DND-41 (cell line): ENCODE results near the gene PAGR1.

Experiments used
- ATAC-seq: fragments of 200-7000 bp; cut with Tn5 transposase; 3 replicates; pipeline ENCODE4 v1.9.1; 2021; ENCODE audit warnings: low read depth; ENCODE audit not compliant: insufficient read depth
- DNase-seq: peaks from one replicate; pipeline ENCODE4 v3.0.0-alpha.2; 2020
- H2AFZ ChIP-seq: 2 replicates; pipeline ENCODE4 v1.6.0; 2012; ENCODE audit warnings: low read depth, low read length
- H3K27ac ChIP-seq: 2 replicates; pipeline ENCODE4 v1.5.1; 2012; ENCODE audit warnings: low read length, inconsistent platforms
- H3K27me3 ChIP-seq: fragments of 200-600 bp; sonication (generic); 2 replicates; pipeline ENCODE4 v1.6.0; 2012; ENCODE audit warnings: low read length, mild to moderate bottlenecking, inconsistent platforms; ENCODE audit not compliant: insufficient read depth, poor library complexity
- H3K36me3 ChIP-seq: 2 replicates; pipeline ENCODE4 v1.5.1; 2012; ENCODE audit warnings: low read length, inconsistent platforms; ENCODE audit not compliant: insufficient read depth
- H3K4me1 ChIP-seq: 2 replicates; pipeline ENCODE4 v1.5.1; 2012; ENCODE audit warnings: mild to moderate bottlenecking, low read length; ENCODE audit not compliant: insufficient read depth
- H3K4me2 ChIP-seq: 2 replicates; pipeline ENCODE4 v1.6.0; 2012; ENCODE audit warnings: mild to moderate bottlenecking, moderate library complexity, low read length, inconsistent platforms; ENCODE audit not compliant: insufficient read depth
- H3K4me3 ChIP-seq, 2 experiments: fragments of 200-600 bp in 1 of 2; shearing (Covaris generic) in 1 of 2; 2 replicates each; pipeline ENCODE4 v1.5.1; 2012 to 2016; ENCODE audit warnings: inconsistent platforms in 2 of 2, low read length in 2 of 2, mild to moderate bottlenecking in 2 of 2, low read depth in 1 of 2, moderate library complexity in 1 of 2
- H3K79me2 ChIP-seq: 2 replicates; pipeline ENCODE4 v1.6.0; 2012; ENCODE audit warnings: low read length, inconsistent platforms; ENCODE audit not compliant: insufficient read depth
- H3K9ac ChIP-seq: 2 replicates; pipeline ENCODE4 v1.6.0; 2012; ENCODE audit warnings: low read depth, mild to moderate bottlenecking, inconsistent platforms, low read length, moderate library complexity
- H3K9me3 ChIP-seq: 2 replicates; pipeline ENCODE4 v1.5.1; 2012; ENCODE audit warnings: low read length, moderate library complexity, mild to moderate bottlenecking, inconsistent platforms; ENCODE audit not compliant: insufficient read depth, severe bottlenecking
- H4K20me1 ChIP-seq: 2 replicates; pipeline ENCODE4 v1.6.0; 2012; ENCODE audit warnings: low read length; ENCODE audit not compliant: insufficient read depth
- CTCF ChIP-seq: IDR thresholded peaks from 2 replicates; pipeline ENCODE4 v1.5.1; 2012; ENCODE audit warnings: borderline replicate concordance, low read length, moderate library complexity, mild to moderate bottlenecking; ENCODE audit not compliant: poor library complexity, severe bottlenecking; ENCODE audit errors: extremely low read depth
- EZH2 ChIP-seq: IDR thresholded peaks from 3 replicates; pipeline ENCODE4 v1.6.1; 2012; ENCODE audit warnings: borderline replicate concordance, low read depth, mild to moderate bottlenecking, moderate library complexity, low read length, inconsistent platforms; ENCODE audit not compliant: severe bottlenecking

The PAGR1 gene

GRCh38 chr16:29820730-29821642 is 5.0 kb downstream of the PAGR1 start:
- H3K27me3 ChIP-seq, result no peaks in the 10 kb centered on the region
- no peaks in the 10 kb centered on the region for H3K9me3 ChIP-seq
- TF ChIP-seq EZH2 (no peak), CTCF (no peak)
- H3K79me2 ChIP-seq, result peaks cover 34% of the 10 kb centered on the region
- H3K4me3 ChIP-seq, result no peak overlapping the region
- peaks cover 32% of the 10 kb centered on the region for H3K36me3 ChIP-seq
- peak overlapping the region; percentile 33; the same call in 1 of the 2 replicates for H3K9ac ChIP-seq
- H3K4me2 ChIP-seq, result 0 out of 2 replicates have a peak overlapping the region, but pooled peaks have one; percentile 36
- DNase-seq (no peak), ATAC-seq (no peak)
- H3K27ac ChIP-seq, result peak overlapping the region; percentile 29; the same call in 1 of the 2 replicates
- H4K20me1 ChIP-seq, result peaks cover 31% of the 10 kb centered on the region
- H3K4me1 ChIP-seq, result peaks cover 43% of the 10 kb centered on the region
- no peak overlapping the region for H2AFZ ChIP-seq

- no peak for TF ChIP-seq CTCF
- TF ChIP-seq EZH2, result no peak
- Histone ChIP-seq H3K4me1 (peaks cover 49% of the 10 kb centered on the region), H4K20me1 (peaks cover 31% of the 10 kb centered on the region), H3K36me3 (peaks cover 32% of the 10 kb centered on the region), H2AFZ (no peak overlapping the region), H3K9me3 (no peaks in the 10 kb centered on the region), H3K4me3 (no peak overlapping the region), H3K79me2 (peaks cover 29% of the 10 kb centered on the region), H3K27ac (no peak overlapping the region), H3K4me2 (no peak overlapping the region), H3K9ac (no peak overlapping the region), H3K27me3 (no peaks in the 10 kb centered on the region)
- ATAC-seq, result no peak
- DNase-seq, result no peak
These were observed 5.7 kb downstream of the PAGR1 start for GRCh38 chr16:29821643-29822115.

- Histone ChIP-seq H3K4me1 (peaks cover 34% of the 10 kb centered on the region), H3K36me3 (peaks cover 14% of the 10 kb centered on the region), H3K79me2 (0 out of 2 replicates have a peak, but pooled peaks cover 1% of the 10 kb centered on the region), H3K27me3 (no peaks in the 10 kb centered on the region), H3K4me2 (no peak overlapping the region), H3K27ac (no peak overlapping the region), H3K9me3 (no peaks in the 10 kb centered on the region), H3K4me3 (no peak overlapping the region), H2AFZ (no peak overlapping the region), H4K20me1 (peaks cover 18% of the 10 kb centered on the region), H3K9ac (no peak overlapping the region)
- TF ChIP-seq CTCF (no peak), EZH2 (no peak)
- no peak for DNase-seq
- no peak for ATAC-seq
These were observed 8.7 kb downstream of the PAGR1 start for GRCh38 chr16:29824589-29825144.
